Smooth muscle cell (in vitro differentiated cells): Measurements from ENCODE around the gene DCP2. TPM values are rescaled to one million over a fixed set of nuclear protein-coding genes. Genes with fewer than 3 reads are reported as not detected.

Experiments used
- polyA plus RNA-seq: library from polyadenylated mRNA; unstranded; fragments of >200 nt; fragmentation: Nextera tagmentation; extraction: Ambion mirVana; gene quantifications from 2 replicates; pipeline ENCODE4 v1.2.1, GENCODE V29; 2016
- total RNA-seq: library from RNA; depleted of rRNA; stranded (reverse); fragments of >200 nt; gene quantifications from 2 replicates; pipeline ENCODE4 v1.2.3, GENCODE V29; 2014

The DCP2 gene
- total and polyA plus RNA-seq, 2 experiments from 2014 or later: 11.6 to 35.3 TPM

Other genes starting within 250 kb of the DCP2 start
- gene APC, start 238.9 kb upstream of the DCP2 start, total RNA-seq: 36.7 and 51.1 TPM in 2 replicates
- 9.1 and 16.4 TPM in 2 replicates for gene APC, start 238.9 kb upstream of the DCP2 start, polyA plus RNA-seq
- 157 and 170 TPM in 2 replicates for gene SRP19, start 115.5 kb upstream of the DCP2 start, total RNA-seq
- gene SRP19, start 115.5 kb upstream of the DCP2 start, polyA plus RNA-seq: 164 and 167 TPM in 2 replicates
- gene REEP5, start 54.6 kb upstream of the DCP2 start, total RNA-seq: 46.8 and 59.0 TPM in 2 replicates
- 178 and 215 TPM in 2 replicates for gene REEP5, start 54.6 kb upstream of the DCP2 start, polyA plus RNA-seq